Smooth muscle cell (in vitro differentiated cells): ENCODE measurements around the gene DSPP. TPM values are rescaled to one million over a fixed set of nuclear protein-coding genes. Genes with fewer than 3 reads are reported as not detected.

Experiments used
- DNase-seq: peaks from one replicate; lab custom pipeline; 2025; ENCODE audit not compliant: unreplicated experiment; lab: John Stamatoyannopoulos, UW
- H2AFZ ChIP-seq: fragments of 200-600 bp; sonication (generic); 2 replicates; pipeline ENCODE4 v1.6.0; 2016; ENCODE audit warnings: antibody characterized with exemption, low read depth, mild to moderate bottlenecking
- H3F3A ChIP-seq: fragments of 200-600 bp; sonication (generic); 2 replicates; pipeline ENCODE4 v1.6.0; 2017; ENCODE audit warnings: antibody characterized with exemption, low read depth
- H3K27ac ChIP-seq: fragments of 200-600 bp; sonication (generic); 2 replicates; pipeline ENCODE4 v1.5.1; 2016; ENCODE audit warnings: low read depth, mild to moderate bottlenecking
- H3K27me3 ChIP-seq: fragments of 200-600 bp; sonication (generic); 2 replicates; pipeline ENCODE4 v1.6.1; 2016; ENCODE audit warnings: low read depth, mild to moderate bottlenecking
- H3K36me3 ChIP-seq: fragments of 200-600 bp; sonication (generic); 2 replicates; pipeline ENCODE4 v1.5.1; 2016; ENCODE audit warnings: low read depth
- H3K4me1 ChIP-seq: fragments of 200-600 bp; sonication (generic); 2 replicates; pipeline ENCODE4 v1.5.1; 2016; ENCODE audit warnings: low read depth
- H3K4me2 ChIP-seq: fragments of 200-600 bp; sonication (generic); 2 replicates; pipeline ENCODE4 v1.6.0; 2016; ENCODE audit warnings: mild to moderate bottlenecking
- H3K4me3 ChIP-seq: fragments of 200-600 bp; sonication (generic); 2 replicates; pipeline ENCODE4 v1.5.1; 2016; ENCODE audit warnings: mild to moderate bottlenecking
- H3K79me2 ChIP-seq: fragments of 200-600 bp; sonication (generic); 2 replicates; pipeline ENCODE4 v1.6.0; 2016; ENCODE audit warnings: low read depth, mild to moderate bottlenecking
- H3K9ac ChIP-seq: fragments of 200-600 bp; sonication (generic); 2 replicates; pipeline ENCODE4 v1.6.0; 2016; ENCODE audit warnings: low read depth
- H3K9me3 ChIP-seq: fragments of 200-600 bp; sonication (generic); replicated peaks from 2 replicates; pipeline ENCODE4 v1.5.1; 2016; ENCODE audit warnings: low read depth
- H4K20me1 ChIP-seq: fragments of 200-600 bp; sonication (generic); 2 replicates; pipeline ENCODE4 v1.6.0; 2016; ENCODE audit warnings: low read depth
- WGBS: methylation state at CpG from one replicate; pipeline ENCODE4 v1.1.7; 2016; ENCODE audit warnings: low lambda C conversion rate; 5-methylcytosine and 5-hydroxymethylcytosine counted together
- polyA plus RNA-seq: library from polyadenylated mRNA; unstranded; fragments of >200 nt; fragmentation: Nextera tagmentation; extraction: Ambion mirVana; gene quantifications from 2 replicates; pipeline ENCODE4 v1.2.1, GENCODE V29; 2016
- total RNA-seq: library from RNA; depleted of rRNA; stranded (reverse); fragments of >200 nt; gene quantifications from 2 replicates; pipeline ENCODE4 v1.2.3, GENCODE V29; 2014
- TF ChIP-seq, protein P1 (sequence below): fragments of 200-600 bp; sonication (generic); IDR thresholded peaks from 2 replicates; pipeline ENCODE4 v1.5.1; 2017; ENCODE audit warnings: borderline replicate concordance, mild to moderate bottlenecking, antibody characterized with exemption; ENCODE audit not compliant: insufficient read depth, poor library complexity, severe bottlenecking

DSPP gene
- total and polyA plus RNA-seq, 2 experiments from 2014 or later, result not detected

DNA sequence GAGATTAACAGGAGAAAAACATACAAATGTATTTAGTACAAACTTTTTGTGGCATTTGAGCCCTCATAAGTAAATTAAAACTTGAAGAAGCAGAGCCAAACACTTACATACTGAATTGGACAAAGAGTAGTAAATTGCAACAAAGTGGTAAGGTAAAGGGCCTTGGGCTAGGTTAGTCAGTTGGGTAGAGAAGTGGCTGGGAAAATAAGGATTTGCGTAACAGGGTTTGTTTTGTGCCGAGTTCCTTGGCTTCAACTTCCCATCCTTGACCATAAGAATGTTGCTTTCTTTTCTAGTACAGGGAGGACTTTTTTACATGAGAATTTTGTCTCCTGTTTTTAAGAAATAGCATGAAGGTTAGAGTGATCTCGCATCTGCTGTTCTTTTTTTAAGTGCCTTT is 33.3 kb upstream of the DSPP start:
- no peak overlapping the region for H3K9ac ChIP-seq
- no peaks in the 10 kb centered on the region for H4K20me1 ChIP-seq
- H3K4me2 ChIP-seq, result no peak overlapping the region
- no peaks in the 10 kb centered on the region for H3F3A ChIP-seq
- H3K27ac ChIP-seq, result no peak overlapping the region
- no peak overlapping the region for H2AFZ ChIP-seq
- DNase-seq, result no peak
- H3K36me3 ChIP-seq, result no peaks in the 10 kb centered on the region
- TF ChIP-seq, protein P1, sequence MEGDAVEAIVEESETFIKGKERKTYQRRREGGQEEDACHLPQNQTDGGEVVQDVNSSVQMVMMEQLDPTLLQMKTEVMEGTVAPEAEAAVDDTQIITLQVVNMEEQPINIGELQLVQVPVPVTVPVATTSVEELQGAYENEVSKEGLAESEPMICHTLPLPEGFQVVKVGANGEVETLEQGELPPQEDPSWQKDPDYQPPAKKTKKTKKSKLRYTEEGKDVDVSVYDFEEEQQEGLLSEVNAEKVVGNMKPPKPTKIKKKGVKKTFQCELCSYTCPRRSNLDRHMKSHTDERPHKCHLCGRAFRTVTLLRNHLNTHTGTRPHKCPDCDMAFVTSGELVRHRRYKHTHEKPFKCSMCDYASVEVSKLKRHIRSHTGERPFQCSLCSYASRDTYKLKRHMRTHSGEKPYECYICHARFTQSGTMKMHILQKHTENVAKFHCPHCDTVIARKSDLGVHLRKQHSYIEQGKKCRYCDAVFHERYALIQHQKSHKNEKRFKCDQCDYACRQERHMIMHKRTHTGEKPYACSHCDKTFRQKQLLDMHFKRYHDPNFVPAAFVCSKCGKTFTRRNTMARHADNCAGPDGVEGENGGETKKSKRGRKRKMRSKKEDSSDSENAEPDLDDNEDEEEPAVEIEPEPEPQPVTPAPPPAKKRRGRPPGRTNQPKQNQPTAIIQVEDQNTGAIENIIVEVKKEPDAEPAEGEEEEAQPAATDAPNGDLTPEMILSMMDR, result no peak
- no peaks in the 10 kb centered on the region for H3K4me1 ChIP-seq
- no peak overlapping the region for H3K4me3 ChIP-seq
- 62% methylated on average over 3 of the region's 3 CpGs for WGBS
- no peaks in the 10 kb centered on the region for H3K27me3 ChIP-seq
- no peaks in the 10 kb centered on the region for H3K79me2 ChIP-seq
- H3K9me3 ChIP-seq, result no peaks in the 10 kb centered on the region

DNA sequence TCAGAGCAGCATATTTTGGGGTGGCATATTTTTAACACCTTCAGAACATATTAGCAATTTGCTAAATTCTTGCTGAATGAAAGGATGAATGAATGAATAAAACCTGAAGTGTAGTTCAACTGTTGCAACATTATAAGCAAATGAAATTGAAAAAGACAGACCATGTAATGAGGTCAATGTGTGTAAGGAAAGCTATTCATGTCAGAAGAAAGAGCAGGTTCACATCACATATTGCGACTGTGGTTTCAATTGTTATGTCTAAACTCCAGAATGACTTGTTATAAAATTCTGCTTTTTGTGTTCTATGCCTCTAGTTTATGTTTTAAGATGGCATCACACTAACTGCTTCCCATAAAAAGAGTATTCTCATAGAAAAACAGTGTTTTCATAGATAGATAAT is 32.9 kb upstream of the DSPP start:
- Histone ChIP-seq H3K79me2 (no peaks in the 10 kb centered on the region), H3K36me3 (no peaks in the 10 kb centered on the region), H2AFZ (no peak overlapping the region), H3K4me1 (no peaks in the 10 kb centered on the region), H3K9ac (no peak overlapping the region), H3K4me2 (no peak overlapping the region), H3K4me3 (no peak overlapping the region), H3K27ac (no peak overlapping the region), H4K20me1 (no peaks in the 10 kb centered on the region), H3F3A (no peaks in the 10 kb centered on the region), H3K9me3 (no peaks in the 10 kb centered on the region), H3K27me3 (no peaks in the 10 kb centered on the region)
- DNase-seq, result no peak
- WGBS, result 97% methylated on average over 1 of the region's 1 CpG
- TF ChIP-seq, protein P1, result no peak

- H3K36me3 ChIP-seq, result no peaks in the 10 kb centered on the region
- DNase-seq, result no peak
- H3K4me2 ChIP-seq, result no peak overlapping the region
- H3K9me3 ChIP-seq, result no peaks in the 10 kb centered on the region
- H2AFZ ChIP-seq, result no peak overlapping the region
- H3K9ac ChIP-seq, result no peak overlapping the region
- H3K27me3 ChIP-seq, result no peaks in the 10 kb centered on the region
- no peaks in the 10 kb centered on the region for H3K4me1 ChIP-seq
- H3K4me3 ChIP-seq, result no peak overlapping the region
- H3F3A ChIP-seq, result no peaks in the 10 kb centered on the region
- H3K79me2 ChIP-seq, result no peaks in the 10 kb centered on the region
- H4K20me1 ChIP-seq, result no peaks in the 10 kb centered on the region
- H3K27ac ChIP-seq, result no peak overlapping the region
- TF ChIP-seq, protein P1, result no peak
Observed at GRCh38 chr4:87575983-87576382, 32.3 kb upstream of the DSPP start.

DNA sequence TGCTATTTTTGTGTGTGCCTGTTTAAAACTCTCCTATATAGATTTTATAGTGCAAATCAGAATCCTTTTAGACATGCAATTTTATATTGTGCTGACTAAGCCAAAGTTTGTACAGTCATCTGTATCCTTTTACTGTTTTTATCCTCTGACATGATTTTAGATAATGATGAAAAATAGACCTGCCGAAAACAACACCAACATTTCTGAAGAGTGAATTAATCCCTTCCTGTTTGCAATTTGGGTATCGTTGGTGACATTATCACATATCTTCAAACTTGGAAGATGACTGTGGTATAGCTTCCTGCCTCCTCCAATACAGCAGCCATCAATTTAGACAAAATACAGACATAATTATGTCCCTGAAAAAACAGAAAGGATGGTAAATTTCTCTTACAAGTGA is 28.9 kb upstream of the DSPP start:
- Histone ChIP-seq H3K4me2 (no peak overlapping the region), H3F3A (no peaks in the 10 kb centered on the region), H3K27ac (no peak overlapping the region), H3K79me2 (no peaks in the 10 kb centered on the region), H3K27me3 (no peaks in the 10 kb centered on the region), H3K4me3 (no peak overlapping the region), H3K9ac (no peak overlapping the region), H2AFZ (no peak overlapping the region), H4K20me1 (no peaks in the 10 kb centered on the region), H3K4me1 (no peaks in the 10 kb centered on the region), H3K9me3 (no peaks in the 10 kb centered on the region), H3K36me3 (no peaks in the 10 kb centered on the region)
- WGBS, result 83% methylated on average over 2 of the region's 2 CpGs
- TF ChIP-seq, protein P1, result no peak
- no peak for DNase-seq
